Gastroesophageal sphincter (tissue), 4 donors: ENCODE data around the gene IKZF4. TPM values are rescaled to one million over a fixed set of nuclear protein-coding genes. Genes with fewer than 3 reads are reported as not detected.
"Not testable (repeated sequence)": the region's sequence is repeated elsewhere in the genome, so short reads cannot be mapped to it uniquely, and the experiment has no call there.

Experiments
- ATAC-seq: fragments of 150-250 bp; one replicate; pipeline ENCODE4 v1.9.1; 2016; ENCODE audit warnings: mild to moderate bottlenecking, moderate library complexity
- H3K27ac ChIP-seq, 4 donors: fragments of 200-600 bp; sonication (generic) in 3 of 4; 1 replicate in 3 of 4; 2 replicates in 1 of 4; pipeline ENCODE4 v1.5.1; 2016 to 2019
- H3K27me3 ChIP-seq: fragments of 200-600 bp; sonication (generic); one replicate; pipeline ENCODE4 v1.5.1; 2019
- H3K36me3 ChIP-seq, 2 donors: fragments of 200-600 bp; sonication (generic); one replicate each; pipeline ENCODE4 v1.5.1; 2019; ENCODE audit warnings: control low read depth in 1 of 2
- H3K4me1 ChIP-seq, 3 donors: fragments of 200-600 bp; sonication (generic); 1 replicate in 2 of 3; 2 replicates in 1 of 3; pipeline ENCODE4 v1.5.1; 2016 to 2019; ENCODE audit warnings: control low read depth in 2 of 3
- H3K4me3 ChIP-seq, 2 donors: fragments of 200-600 bp; sonication (generic); one replicate each; pipeline ENCODE4 v1.5.1; 2019; ENCODE audit warnings: mild to moderate bottlenecking in 1 of 2, moderate library complexity in 1 of 2
- H3K9me3 ChIP-seq, 3 donors: fragments of 200-600 bp; sonication (generic); one replicate each; pipeline ENCODE4 v1.5.1; 2017 to 2019; ENCODE audit warnings: control low read depth in 2 of 3
- EP300 ChIP-seq: sonication (generic); formaldehyde crosslinking; IDR thresholded peaks from one replicate; pipeline ENCODE4 v1.6.1; 2017; ENCODE audit warnings: antibody characterized with exemption, mild to moderate bottlenecking
- POLR2A ChIP-seq, 2 donors: fragments of 450-650 bp; IDR thresholded peaks; one replicate each; pipeline ENCODE4 v1.6.1; 2017; ENCODE audit warnings: antibody characterized with exemption in 2 of 2, mild to moderate bottlenecking in 2 of 2, moderate library complexity in 1 of 2
- POLR2AphosphoS5 ChIP-seq: sonication (generic); formaldehyde crosslinking; IDR thresholded peaks from one replicate; pipeline ENCODE4 v1.6.1; 2017; ENCODE audit warnings: antibody characterized with exemption
- WGBS, 2 donors: methylation state at CpG; one replicate each; pipeline ENCODE4 v1.1.5; 2018; ENCODE audit warnings: low coverage in 1 of 2; 5-methylcytosine and 5-hydroxymethylcytosine counted together
- total RNA-seq, 4 donors: library from RNA; depleted of rRNA; stranded (reverse); fragments of >200 nt; gene quantifications; one replicate each; pipeline ENCODE4 v1.1.0, GENCODE V29; 2016
- TF ChIP-seq, protein P1 (sequence below), 4 experiments: fragments of 200-600 bp in 2 of 4; fragments of 450-650 bp in 2 of 4; sonication (generic) in 1 of 4; IDR thresholded peaks; one replicate each; pipeline ENCODE4 v1.5.1; 2017 to 2019; ENCODE audit warnings: antibody characterized with exemption in 4 of 4, mild to moderate bottlenecking in 2 of 4, moderate library complexity in 2 of 4

IKZF4 gene
- total RNA-seq, 4 donors from 2014 or later: 5.1 to 7.3 (median 6.5) TPM

- Histone ChIP-seq H3K27ac (peak within 1 kb of the TSS; percentile 68 to 89 (median 84)), H3K27me3 (no peaks in the 10 kb centered on the region), H3K9me3 (no peaks in the 10 kb centered on the region), H3K4me3 (peak within 1 kb of the TSS; percentile 64 to 71), H3K36me3 (peaks cover 0 to 65% of the 10 kb centered on the region in 2 donors), H3K4me1 (peaks cover 0 to 28% (median 8%) of the 10 kb centered on the region in 3 donors)
- TF ChIP-seq POLR2A (IDR thresholded peaks at IDR 0.05) (peak; percentile 38 to 48), POLR2AphosphoS5 (peak; percentile 79)
- TF ChIP-seq, protein P1, sequence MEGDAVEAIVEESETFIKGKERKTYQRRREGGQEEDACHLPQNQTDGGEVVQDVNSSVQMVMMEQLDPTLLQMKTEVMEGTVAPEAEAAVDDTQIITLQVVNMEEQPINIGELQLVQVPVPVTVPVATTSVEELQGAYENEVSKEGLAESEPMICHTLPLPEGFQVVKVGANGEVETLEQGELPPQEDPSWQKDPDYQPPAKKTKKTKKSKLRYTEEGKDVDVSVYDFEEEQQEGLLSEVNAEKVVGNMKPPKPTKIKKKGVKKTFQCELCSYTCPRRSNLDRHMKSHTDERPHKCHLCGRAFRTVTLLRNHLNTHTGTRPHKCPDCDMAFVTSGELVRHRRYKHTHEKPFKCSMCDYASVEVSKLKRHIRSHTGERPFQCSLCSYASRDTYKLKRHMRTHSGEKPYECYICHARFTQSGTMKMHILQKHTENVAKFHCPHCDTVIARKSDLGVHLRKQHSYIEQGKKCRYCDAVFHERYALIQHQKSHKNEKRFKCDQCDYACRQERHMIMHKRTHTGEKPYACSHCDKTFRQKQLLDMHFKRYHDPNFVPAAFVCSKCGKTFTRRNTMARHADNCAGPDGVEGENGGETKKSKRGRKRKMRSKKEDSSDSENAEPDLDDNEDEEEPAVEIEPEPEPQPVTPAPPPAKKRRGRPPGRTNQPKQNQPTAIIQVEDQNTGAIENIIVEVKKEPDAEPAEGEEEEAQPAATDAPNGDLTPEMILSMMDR (IDR thresholded peaks at IDR 0.05): no peak
- peak; percentile 100 for ATAC-seq
- 0 to 2% methylated on average over 6 to 16 of the region's 27 CpGs for WGBS, 2 donors
Measured at GRCh38 chr12:55996715-55997534, 23.9 kb upstream of the IKZF4 start, which contains the start of gene SUOX. SUOX (plus strand) TSS chr12:55997276; CDS start chr12:56002222, 4,946 bp downstream.

DNA sequence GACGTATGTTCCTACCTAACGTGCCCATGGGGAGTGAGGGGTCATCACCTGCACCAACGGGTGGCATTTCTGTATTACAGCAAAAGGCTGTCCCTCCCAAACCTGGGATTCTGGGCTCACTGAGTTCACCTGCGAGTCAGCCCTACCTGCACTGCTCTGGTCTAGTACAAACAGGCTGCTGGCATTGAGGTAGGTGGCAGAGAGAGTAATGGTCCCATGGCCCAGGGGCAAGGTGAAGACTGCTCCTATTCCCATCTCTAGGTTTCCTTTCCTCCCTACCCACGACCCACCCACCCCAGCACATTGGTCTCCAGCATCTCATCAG, 23.3 kb upstream of the IKZF4 start:
- no peak for ATAC-seq

DNA sequence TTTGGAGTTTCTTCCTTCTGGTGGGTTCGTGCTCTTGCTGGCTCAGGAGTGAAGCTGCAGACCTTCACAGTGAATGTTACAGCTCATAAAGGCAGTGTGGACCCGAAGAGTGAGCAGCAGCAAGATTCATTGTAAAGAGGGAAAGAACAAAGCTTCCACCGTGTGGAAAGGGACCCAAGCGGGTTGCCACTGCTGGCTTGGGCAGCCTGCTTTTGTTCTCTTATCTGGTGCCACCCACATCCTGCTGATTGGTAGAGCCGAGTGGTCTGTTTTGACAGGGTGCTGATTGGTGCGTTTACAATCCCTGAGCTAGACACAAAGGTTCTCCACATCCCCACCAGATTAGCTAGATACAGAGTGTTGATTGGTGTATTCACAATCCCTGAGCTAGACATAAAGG, 21.3 kb upstream of the IKZF4 start:
- Histone ChIP-seq H3K36me3 (peaks cover 0 to 65% of the 10 kb centered on the region in 2 donors), H3K4me1 (peaks cover 0 to 28% (median 8%) of the 10 kb centered on the region in 3 donors)
- not testable (repeated sequence) for H3K9me3 ChIP-seq, ATAC-seq, H3K4me3 ChIP-seq, H3K27me3 ChIP-seq, H3K27ac ChIP-seq
- WGBS, 2 donors: 63% methylated on average over 6 of the region's 6 CpGs; no CpG with 5 or more reads in 1 of the 2 donors

More for the DNA sequence above, 23.3 kb upstream of the IKZF4 start:
- TF ChIP-seq POLR2A (IDR thresholded peaks at IDR 0.05) (no peak), EP300 (no peak), POLR2AphosphoS5 (no peak)
- TF ChIP-seq, protein P1 (IDR thresholded peaks at IDR 0.05): no peak
- Histone ChIP-seq H3K27me3 (no peaks in the 10 kb centered on the region), H3K9me3 (no peaks in the 10 kb centered on the region), H3K36me3 (peaks cover 0 to 65% of the 10 kb centered on the region in 2 donors), H3K27ac (peak overlapping the region; percentile 68 to 89 (median 84)), H3K4me1 (peaks cover 0 to 28% (median 8%) of the 10 kb centered on the region in 3 donors), H3K4me3 (peak overlapping the region; percentile 64 to 71)
- WGBS, 2 donors: 0% methylated on average over 1 of the region's 5 CpGs; no CpG with 5 or more reads in 1 of the 2 donors

GRCh38 chr12:55999999-56000540, 20.8 kb upstream of the IKZF4 start:
- ATAC-seq, H3K4me3 ChIP-seq, H3K27ac ChIP-seq, H3K9me3 ChIP-seq, H3K27me3 ChIP-seq: not testable (repeated sequence)
- peaks cover 0 to 28% (median 8%) of the 10 kb centered on the region in 3 donors for H3K4me1 ChIP-seq
- peaks cover 0 to 65% of the 10 kb centered on the region in 2 donors for H3K36me3 ChIP-seq
- no CpG with 5 or more reads among the region's 33 CpGs for WGBS, 2 donors

- 72% methylated on average over 4 to 7 of the region's 7 CpGs for WGBS, 2 donors
- Histone ChIP-seq H3K36me3 (peaks cover 0 to 61% of the 10 kb centered on the region in 2 donors), H3K9me3 (no peaks in the 10 kb centered on the region), H3K4me3 (no peak overlapping the region), H3K27me3 (no peaks in the 10 kb centered on the region), H3K27ac (no peak overlapping the region), H3K4me1 (peaks cover 0 to 24% (median 8%) of the 10 kb centered on the region in 3 donors)
- TF ChIP-seq POLR2AphosphoS5 (no peak), EP300 (no peak), POLR2A (IDR thresholded peaks at IDR 0.05) (no peak)
- TF ChIP-seq, protein P1 (IDR thresholded peaks at IDR 0.05): no peak
- no peak for ATAC-seq
Measured at GRCh38 chr12:56001487-56002100, 19.2 kb upstream of the IKZF4 start.

DNA sequence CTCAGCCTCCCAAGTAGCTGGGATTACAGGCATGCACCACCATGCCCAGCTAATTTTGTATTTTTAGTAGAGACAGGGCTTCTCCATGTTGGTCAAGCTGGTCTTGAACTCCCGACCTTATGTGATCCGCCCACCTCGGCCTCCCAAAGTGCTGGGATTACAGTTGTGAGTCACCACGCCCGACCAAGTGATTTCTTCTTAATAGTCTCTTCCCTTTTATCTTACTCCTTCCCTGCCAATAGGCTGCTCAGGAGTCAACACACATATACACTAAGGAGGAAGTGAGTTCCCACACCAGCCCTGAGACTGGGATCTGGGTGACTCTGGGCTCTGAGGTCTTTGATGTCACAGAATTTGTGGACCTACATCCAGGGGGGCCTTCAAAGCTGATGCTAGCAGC, 17.5 kb upstream of the IKZF4 start:
- not testable (repeated sequence) for H3K4me3 ChIP-seq, ATAC-seq, H3K27me3 ChIP-seq, H3K27ac ChIP-seq, H3K9me3 ChIP-seq
- WGBS, 2 donors: 81% methylated on average over 5 of the region's 5 CpGs; no CpG with 5 or more reads in 1 of the 2 donors
- Histone ChIP-seq H3K4me1 (peaks cover 0 to 24% (median 0%) of the 10 kb centered on the region in 3 donors), H3K36me3 (peaks cover 0 to 61% of the 10 kb centered on the region in 2 donors)
